BE2C (cell line): ENCODE data around the gene GUF1.
"Not testable (repeated sequence)": the region's sequence is repeated elsewhere in the genome, so short reads cannot be mapped to it uniquely, and the experiment has no call there.

ENCODE experiments used
- DNase-seq: peaks from one replicate; pipeline ENCODE4 v3.0.0-alpha.2; 2020
- H3K27me3 ChIP-seq: fragments of 250-450 bp; sonication (Bioruptor Pico); 2 replicates; pipeline ENCODE4 v1.5.1; 2020; ENCODE audit warnings: mild to moderate bottlenecking
- H3K36me3 ChIP-seq: fragments of 250-450 bp; sonication (Bioruptor Pico); 2 replicates; pipeline ENCODE4 v1.5.1; 2020; ENCODE audit warnings: mild to moderate bottlenecking
- H3K4me1 ChIP-seq: fragments of 250-450 bp; sonication (Bioruptor Pico); 2 replicates; pipeline ENCODE4 v1.5.1; 2020
- H3K4me3 ChIP-seq: 2 replicates; pipeline ENCODE4 v1.5.1; 2011; ENCODE audit warnings: low read depth, low read length
- H3K9me3 ChIP-seq: fragments of 250-450 bp; sonication (Bioruptor Pico); 2 replicates; pipeline ENCODE4 v1.5.1; 2020
- CTCF ChIP-seq: IDR thresholded peaks from 2 replicates; pipeline ENCODE4 v1.5.1; 2012; ENCODE audit warnings: mild to moderate bottlenecking, low read depth, low read length

Gene GUF1

GRCh38 chr4:44720371-44720770 is 42.2 kb downstream of the GUF1 start:
- TF ChIP-seq CTCF, result no peak

GRCh38 chr4:44722001-44722400 is 43.8 kb downstream of the GUF1 start:
- no peak for DNase-seq
- Histone ChIP-seq H3K4me3 (no peak overlapping the region), H3K4me1 (peaks cover 3% of the 10 kb centered on the region; the same call in 1 of the 2 replicates), H3K9me3 (no peaks in the 10 kb centered on the region), H3K36me3 (no peaks in the 10 kb centered on the region), H3K27me3 (no peaks in the 10 kb centered on the region)
- TF ChIP-seq CTCF, result no peak

More at GRCh38 chr4:44720371-44720770, 42.2 kb downstream of the GUF1 start:
- H3K4me1 ChIP-seq, result peaks cover 3% of the 10 kb centered on the region; the same call in 1 of the 2 replicates
- H3K27me3 ChIP-seq, result no peaks in the 10 kb centered on the region
- no peak for DNase-seq
- H3K9me3 ChIP-seq, result no peaks in the 10 kb centered on the region
- no peak overlapping the region for H3K4me3 ChIP-seq
- no peaks in the 10 kb centered on the region for H3K36me3 ChIP-seq

- Histone ChIP-seq H3K4me1 (peaks cover under 1% of the 10 kb centered on the region; the same call in 1 of the 2 replicates), H3K27me3 (no peaks in the 10 kb centered on the region), H3K9me3 (no peaks in the 10 kb centered on the region), H3K4me3 (peak overlapping the region; percentile 94), H3K36me3 (no peaks in the 10 kb centered on the region)
- DNase-seq, result no peak
- no peak for TF ChIP-seq CTCF
Observed at GRCh38 chr4:44725166-44725565, 46.9 kb downstream of the GUF1 start.

- TF ChIP-seq CTCF, result no peak
Observed at GRCh38 chr4:44725726-44726037, 47.5 kb downstream of the GUF1 start.

GRCh38 chr4:44726038-44726871 is 48.0 kb downstream of the GUF1 start, which contains the start of gene GNPDA2:
Gene GNPDA2 (minus strand): TSS chr4:44726556. CDS start chr4:44722207, 4,349 bp downstream.
- Histone ChIP-seq H3K4me3 (peak within 1 kb of the TSS; percentile 94), H3K27me3 (no peaks in the 10 kb centered on the region), H3K9me3 (no peaks in the 10 kb centered on the region), H3K4me1 (no peaks in the 10 kb centered on the region), H3K36me3 (no peaks in the 10 kb centered on the region)
- peak; percentile 93 for DNase-seq
- peak; percentile 31; the same call in 1 of the 2 replicates for TF ChIP-seq CTCF

More at GRCh38 chr4:44725726-44726037, 47.5 kb downstream of the GUF1 start:
- H3K27me3 ChIP-seq, result no peaks in the 10 kb centered on the region
- H3K4me1 ChIP-seq, result no peaks in the 10 kb centered on the region
- no peaks in the 10 kb centered on the region for H3K9me3 ChIP-seq
- no peak for DNase-seq
- no peaks in the 10 kb centered on the region for H3K36me3 ChIP-seq
- H3K4me3 ChIP-seq, result peak overlapping the region; percentile 94

GRCh38 chr4:44727471-44727870 is 49.3 kb downstream of the GUF1 start:
- H3K9me3 ChIP-seq, result no peaks in the 10 kb centered on the region
- no peak for TF ChIP-seq CTCF
- no peaks in the 10 kb centered on the region for H3K36me3 ChIP-seq
- H3K27me3 ChIP-seq, result no peaks in the 10 kb centered on the region
- no peaks in the 10 kb centered on the region for H3K4me1 ChIP-seq
- H3K4me3 ChIP-seq, result no peak overlapping the region
- DNase-seq, result no peak

GRCh38 chr4:44728694-44729093 is 50.5 kb downstream of the GUF1 start:
- H3K36me3 ChIP-seq, H3K9me3 ChIP-seq, H3K4me1 ChIP-seq, H3K4me3 ChIP-seq, H3K27me3 ChIP-seq, DNase-seq: not testable (repeated sequence)
